Endothelial cell of umbilical vein (primary cell): ENCODE measurements around the gene PROM1.

Experiments
- CTCF ChIP-seq, 2 donors: IDR thresholded peaks; 1 replicate in 1 of 2; 2 replicates in 1 of 2; pipeline ENCODE4 v1.5.1; 2011; ENCODE audit warnings: low read length in 2 of 2, mild to moderate bottlenecking in 2 of 2, moderate library complexity in 2 of 2, control low read depth in 1 of 2, inconsistent platforms in 1 of 2, low read depth in 1 of 2; ENCODE audit not compliant: insufficient read depth in 1 of 2; ENCODE audit errors: extremely low read depth in 1 of 2
- GATA2 ChIP-seq: IDR thresholded peaks from 2 replicates; pipeline ENCODE4 v1.7.0; 2011; ENCODE audit warnings: low read depth, mild to moderate bottlenecking, moderate library complexity, mixed read lengths, low read length; ENCODE audit not compliant: insufficient read length, insufficient read depth
- POLR2A ChIP-seq: IDR thresholded peaks from 2 replicates; pipeline ENCODE4 v1.6.1; 2012; ENCODE audit warnings: low read depth, mild to moderate bottlenecking, control low read depth, low read length
- POLR2AphosphoS5 ChIP-seq: IDR thresholded peaks from 2 replicates; pipeline ENCODE4 v1.6.1; 2012; ENCODE audit warnings: low read depth, mild to moderate bottlenecking, control low read depth, low read length, moderate library complexity; ENCODE audit not compliant: insufficient read depth
- TF ChIP-seq, protein P1 (sequence below): IDR thresholded peaks from 2 replicates; pipeline ENCODE4 v1.6.1; 2011; ENCODE audit not compliant: insufficient read depth, insufficient read length

GRCh38 chr4:15928883-15929282, 154.9 kb downstream of the PROM1 start:
- no peak for TF ChIP-seq POLR2A
- TF ChIP-seq CTCF (IDR thresholded peaks at IDR 0.05; ENCODE audit: extremely low read depth in 1 of 2, insufficient read depth in 1 of 2, low read depth in 1 of 2, low read length in 2 of 2) = no peak
- no peak for TF ChIP-seq POLR2AphosphoS5
- TF ChIP-seq, protein P1, sequence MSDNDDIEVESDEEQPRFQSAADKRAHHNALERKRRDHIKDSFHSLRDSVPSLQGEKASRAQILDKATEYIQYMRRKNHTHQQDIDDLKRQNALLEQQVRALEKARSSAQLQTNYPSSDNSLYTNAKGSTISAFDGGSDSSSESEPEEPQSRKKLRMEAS = no peak
- no peak for TF ChIP-seq GATA2
